Activated naive CD8-positive, alpha-beta T cell treated with anti-CD3 and anti-CD28 coated beads for 36 hours (primary cell): ENCODE results near the gene OTUD4. TPM values are rescaled to one million over a fixed set of nuclear protein-coding genes. Genes with fewer than 3 reads are reported as not detected.
"Not testable (repeated sequence)": the region's sequence is repeated elsewhere in the genome, so short reads cannot be mapped to it uniquely, and the experiment has no call there.

ENCODE experiments used
- DNase-seq: peaks from one replicate; pipeline ENCODE4 v3.0.0; 2021
- H3K27ac Mint-ChIP-seq: one replicate; pipeline ENCODE4 v1.8.0; 2022; ENCODE audit warnings: mild to moderate bottlenecking, moderate library complexity, mixed read lengths
- H3K27me3 Mint-ChIP-seq: one replicate; pipeline ENCODE4 v1.8.0; 2022; ENCODE audit warnings: mild to moderate bottlenecking, mixed read lengths
- H3K36me3 Mint-ChIP-seq: one replicate; pipeline ENCODE4 v1.8.0; 2021; ENCODE audit warnings: mild to moderate bottlenecking, mixed read lengths
- H3K4me1 Mint-ChIP-seq: one replicate; pipeline ENCODE4 v1.8.0; 2021; ENCODE audit warnings: mixed read lengths
- H3K4me3 Mint-ChIP-seq: one replicate; pipeline ENCODE4 v1.8.0; 2022; ENCODE audit warnings: mild to moderate bottlenecking, moderate library complexity, mixed read lengths
- H3K9me3 Mint-ChIP-seq: one replicate; pipeline ENCODE4 v1.8.0; 2022; ENCODE audit warnings: mixed read lengths
- total RNA-seq, 2 experiments: library from RNA; stranded (reverse); gene quantifications; one replicate each; pipeline ENCODE4 v1.2.3, GENCODE V29; 2021

The OTUD4 gene, protein sequence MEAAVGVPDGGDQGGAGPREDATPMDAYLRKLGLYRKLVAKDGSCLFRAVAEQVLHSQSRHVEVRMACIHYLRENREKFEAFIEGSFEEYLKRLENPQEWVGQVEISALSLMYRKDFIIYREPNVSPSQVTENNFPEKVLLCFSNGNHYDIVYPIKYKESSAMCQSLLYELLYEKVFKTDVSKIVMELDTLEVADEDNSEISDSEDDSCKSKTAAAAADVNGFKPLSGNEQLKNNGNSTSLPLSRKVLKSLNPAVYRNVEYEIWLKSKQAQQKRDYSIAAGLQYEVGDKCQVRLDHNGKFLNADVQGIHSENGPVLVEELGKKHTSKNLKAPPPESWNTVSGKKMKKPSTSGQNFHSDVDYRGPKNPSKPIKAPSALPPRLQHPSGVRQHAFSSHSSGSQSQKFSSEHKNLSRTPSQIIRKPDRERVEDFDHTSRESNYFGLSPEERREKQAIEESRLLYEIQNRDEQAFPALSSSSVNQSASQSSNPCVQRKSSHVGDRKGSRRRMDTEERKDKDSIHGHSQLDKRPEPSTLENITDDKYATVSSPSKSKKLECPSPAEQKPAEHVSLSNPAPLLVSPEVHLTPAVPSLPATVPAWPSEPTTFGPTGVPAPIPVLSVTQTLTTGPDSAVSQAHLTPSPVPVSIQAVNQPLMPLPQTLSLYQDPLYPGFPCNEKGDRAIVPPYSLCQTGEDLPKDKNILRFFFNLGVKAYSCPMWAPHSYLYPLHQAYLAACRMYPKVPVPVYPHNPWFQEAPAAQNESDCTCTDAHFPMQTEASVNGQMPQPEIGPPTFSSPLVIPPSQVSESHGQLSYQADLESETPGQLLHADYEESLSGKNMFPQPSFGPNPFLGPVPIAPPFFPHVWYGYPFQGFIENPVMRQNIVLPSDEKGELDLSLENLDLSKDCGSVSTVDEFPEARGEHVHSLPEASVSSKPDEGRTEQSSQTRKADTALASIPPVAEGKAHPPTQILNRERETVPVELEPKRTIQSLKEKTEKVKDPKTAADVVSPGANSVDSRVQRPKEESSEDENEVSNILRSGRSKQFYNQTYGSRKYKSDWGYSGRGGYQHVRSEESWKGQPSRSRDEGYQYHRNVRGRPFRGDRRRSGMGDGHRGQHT
- total RNA-seq: 10 to 100 TPM; 54.5 to 59.0 TPM

DNA sequence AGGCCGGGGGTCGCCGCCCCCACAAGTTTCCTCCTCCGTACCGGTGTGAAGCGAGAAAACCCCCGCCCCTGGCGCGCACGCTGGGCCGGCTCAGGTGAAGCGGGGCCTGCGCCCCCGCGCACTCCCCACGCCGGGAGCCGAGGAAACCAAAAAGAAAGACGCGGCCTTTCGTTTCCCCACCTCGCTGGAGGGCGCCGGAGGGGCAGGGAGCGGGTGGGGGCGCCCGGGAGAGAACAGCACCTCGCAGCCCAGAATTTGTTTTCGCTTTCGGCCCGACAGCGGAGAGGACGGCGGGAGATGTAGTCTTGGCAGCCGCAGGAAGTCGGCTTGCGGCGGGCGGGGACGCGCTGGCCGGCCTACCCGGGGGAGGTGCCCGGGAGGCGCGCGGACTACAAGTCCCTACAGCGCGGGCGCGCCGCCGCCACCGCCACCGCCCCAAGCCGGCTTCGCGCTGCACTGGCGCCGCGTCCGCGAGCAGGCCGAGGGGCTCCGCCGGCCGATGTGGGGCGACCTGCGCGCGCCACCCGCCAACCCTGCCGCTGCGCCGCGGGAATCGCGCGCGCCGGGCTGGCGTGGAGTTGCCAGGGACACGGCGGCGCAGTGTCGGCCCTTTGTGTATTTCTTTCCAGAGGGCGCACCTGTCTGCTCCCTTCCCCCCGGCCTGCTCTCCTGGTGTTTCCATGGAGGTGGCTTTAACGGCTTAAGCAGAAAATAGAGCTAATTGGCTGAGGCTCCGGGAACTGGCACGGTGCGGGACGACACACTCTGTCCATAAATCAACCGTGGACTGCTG lies at the start of gene OTUD4:
OTUD4 (minus strand) TSS at position 292 of the 793 bp plus-strand sequence. CDS start 616 bp downstream, outside the sequence.
- peak; percentile 97 for DNase-seq
- H3K27ac Mint-ChIP-seq: peak within 1 kb of the TSS; percentile 94
- peaks cover 19% of the 10 kb centered on the region for H3K4me1 Mint-ChIP-seq
- H3K36me3 Mint-ChIP-seq: peaks cover 17% of the 10 kb centered on the region
- no peaks in the 10 kb centered on the region for H3K27me3 Mint-ChIP-seq
- H3K9me3 Mint-ChIP-seq: no peaks in the 10 kb centered on the region
- peak within 1 kb of the TSS; percentile 96 for H3K4me3 Mint-ChIP-seq

DNA sequence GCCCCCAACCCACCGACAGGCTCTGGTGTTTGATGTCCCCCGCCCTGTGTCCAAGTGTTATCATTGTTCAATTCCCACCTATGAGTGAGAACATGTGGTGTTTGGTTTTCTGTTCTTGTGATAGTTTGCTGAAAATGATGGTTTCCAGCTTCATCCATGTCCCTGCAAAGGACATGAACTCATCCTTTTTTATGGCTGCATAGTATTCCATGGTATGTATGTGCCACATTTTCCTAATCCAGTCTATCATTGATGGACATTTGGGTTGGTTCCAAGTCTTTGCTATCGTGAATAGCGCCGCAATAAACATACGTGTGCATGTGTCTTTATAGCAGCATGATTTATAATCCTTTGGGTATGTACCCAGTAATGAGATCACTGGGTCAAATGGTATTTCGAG lies 42.8 kb upstream of the OTUD4 start:
- not testable (repeated sequence) for H3K9me3 Mint-ChIP-seq, H3K36me3 Mint-ChIP-seq, H3K27ac Mint-ChIP-seq, H3K4me1 Mint-ChIP-seq, DNase-seq, H3K27me3 Mint-ChIP-seq, H3K4me3 Mint-ChIP-seq

DNA sequence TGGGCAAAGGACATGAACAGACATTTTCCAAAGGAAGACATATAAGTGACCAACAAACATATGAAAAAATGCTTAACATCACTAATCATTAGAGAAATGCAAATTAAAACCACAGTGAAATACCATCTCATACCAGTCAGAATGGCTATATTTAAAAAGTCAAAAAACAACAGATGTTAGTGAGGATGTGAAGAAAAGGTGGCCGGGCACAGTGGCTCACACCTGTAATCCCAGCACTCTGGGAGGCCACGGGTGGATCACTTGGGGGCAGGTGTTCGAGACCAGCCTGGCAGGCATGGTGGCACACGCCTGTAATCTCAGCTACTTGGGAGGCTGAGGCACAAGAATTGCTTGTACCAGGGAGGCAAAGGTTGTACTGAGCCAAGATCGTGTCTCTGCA lies 41.1 kb upstream of the OTUD4 start:
- DNase-seq, H3K9me3 Mint-ChIP-seq, H3K36me3 Mint-ChIP-seq: not testable (repeated sequence)

DNA sequence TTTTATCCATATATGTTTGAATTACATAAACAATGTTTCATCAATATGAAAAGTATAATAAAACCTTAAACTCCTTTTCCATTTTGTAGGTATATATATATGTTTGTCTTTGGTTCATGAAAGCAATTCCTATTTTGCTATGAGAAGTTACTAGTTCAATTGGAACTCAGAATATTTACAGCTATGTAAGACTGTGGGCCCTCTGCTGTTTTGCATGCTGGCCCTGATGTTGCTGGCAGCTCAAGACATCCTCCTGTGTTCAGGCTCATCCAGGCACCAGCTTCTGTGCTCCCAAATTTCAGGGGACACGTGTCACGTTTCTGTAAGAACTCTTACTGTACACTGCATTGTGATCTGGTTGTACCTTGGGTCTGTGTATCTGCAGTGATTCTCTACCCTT lies 38.7 kb upstream of the OTUD4 start:
- Mint-ChIP-seq H3K4me1 (no peaks in the 10 kb centered on the region), H3K4me3 (no peak overlapping the region), H3K9me3 (peaks cover 2% of the 10 kb centered on the region), H3K27ac (no peak overlapping the region), H3K36me3 (no peaks in the 10 kb centered on the region), H3K27me3 (peaks cover 6% of the 10 kb centered on the region)
- DNase-seq: no peak

More for the DNA sequence above, 41.1 kb upstream of the OTUD4 start:
- H3K4me3 Mint-ChIP-seq, H3K27me3 Mint-ChIP-seq, H3K4me1 Mint-ChIP-seq, H3K27ac Mint-ChIP-seq: not testable (repeated sequence)

DNA sequence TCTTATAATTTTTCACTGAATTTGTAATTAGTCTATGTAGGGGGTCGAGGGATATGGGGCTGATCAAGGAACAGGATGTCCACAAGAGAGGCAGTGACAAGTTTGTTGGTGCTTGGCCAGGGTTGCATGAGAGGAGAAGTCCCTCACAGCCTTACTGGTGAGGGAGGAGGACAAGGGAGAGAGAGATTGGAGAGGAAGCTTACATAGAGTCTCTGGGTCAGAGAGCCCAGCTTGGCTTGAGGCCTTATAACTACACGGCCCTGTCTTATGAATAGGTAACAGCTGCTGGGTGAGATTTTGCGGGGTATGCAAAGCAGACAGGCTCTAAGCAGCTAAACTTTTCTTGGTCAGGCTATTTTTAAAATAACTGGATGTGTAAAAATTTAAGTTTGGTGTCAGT lies 37.9 kb upstream of the OTUD4 start:
- Mint-ChIP-seq H3K27ac (no peak overlapping the region), H3K27me3 (peaks cover 3% of the 10 kb centered on the region), H3K36me3 (no peaks in the 10 kb centered on the region), H3K4me3 (no peak overlapping the region), H3K9me3 (no peaks in the 10 kb centered on the region), H3K4me1 (no peaks in the 10 kb centered on the region)
- no peak for DNase-seq

DNA sequence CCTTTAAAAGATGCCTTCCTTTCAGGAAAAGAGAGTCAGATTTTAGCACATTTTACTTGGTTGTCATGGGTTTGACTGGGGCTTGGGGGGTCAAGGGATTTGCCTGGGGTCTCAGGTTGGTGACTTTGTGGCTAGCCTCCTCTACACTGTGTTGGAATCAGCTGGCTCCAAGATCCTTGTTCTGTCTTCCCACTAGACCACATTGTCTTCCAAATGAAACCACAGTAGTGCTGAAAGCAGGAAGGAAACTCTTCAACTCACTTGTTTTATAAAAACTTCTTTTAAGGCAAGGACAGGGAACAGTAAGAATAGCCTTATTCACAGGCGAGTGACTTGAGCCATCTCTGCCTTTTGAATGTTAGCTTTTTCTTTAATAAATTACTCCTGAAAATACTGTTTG lies 37.0 kb upstream of the OTUD4 start:
- H3K4me3 Mint-ChIP-seq: no peak overlapping the region
- peaks cover 3% of the 10 kb centered on the region for H3K27me3 Mint-ChIP-seq
- H3K9me3 Mint-ChIP-seq: no peaks in the 10 kb centered on the region
- H3K27ac Mint-ChIP-seq: no peak overlapping the region
- DNase-seq: no peak
- no peaks in the 10 kb centered on the region for H3K36me3 Mint-ChIP-seq
- no peaks in the 10 kb centered on the region for H3K4me1 Mint-ChIP-seq

DNA sequence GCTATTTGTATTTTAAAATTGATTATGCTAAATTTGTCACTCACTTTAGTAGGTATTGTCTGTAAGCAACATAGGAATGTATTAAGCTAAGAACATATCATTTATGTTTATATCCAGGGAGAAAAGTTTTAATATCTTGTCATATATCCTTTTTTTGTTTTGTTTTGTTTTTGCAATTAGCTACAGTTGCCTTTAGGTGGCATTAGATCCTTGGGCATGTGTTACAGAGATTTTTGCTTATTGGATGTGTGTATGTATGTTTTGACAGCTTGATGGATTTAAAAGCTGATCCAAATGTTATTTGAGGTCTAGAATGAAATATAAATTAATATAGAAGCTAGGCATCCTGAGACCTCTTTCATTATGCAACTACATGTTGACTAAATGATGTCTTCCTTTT lies 36.1 kb upstream of the OTUD4 start:
- Mint-ChIP-seq H3K36me3 (no peaks in the 10 kb centered on the region), H3K9me3 (no peaks in the 10 kb centered on the region), H3K27ac (no peak overlapping the region), H3K4me1 (no peaks in the 10 kb centered on the region), H3K4me3 (no peak overlapping the region), H3K27me3 (peaks cover 3% of the 10 kb centered on the region)
- DNase-seq: no peak

DNA sequence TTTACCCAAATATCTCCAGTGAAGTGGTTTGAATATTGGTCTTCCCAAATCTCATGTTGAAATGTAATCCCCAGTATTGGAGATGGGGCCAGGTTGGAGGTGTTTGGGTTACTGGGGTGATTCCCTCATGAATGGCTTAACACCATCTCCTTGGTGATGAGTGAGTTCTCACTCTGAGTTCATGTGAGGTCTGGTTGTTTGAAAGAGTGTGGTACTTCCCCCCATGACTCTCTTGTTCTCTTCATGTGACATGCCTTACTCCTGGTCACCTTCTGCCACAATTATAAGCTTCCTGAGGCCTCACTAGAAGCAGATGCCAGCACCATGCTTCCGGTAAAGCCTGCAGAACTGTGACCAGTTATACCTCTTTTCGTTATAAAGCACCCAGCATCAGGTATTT lies 32.9 kb upstream of the OTUD4 start:
- Mint-ChIP-seq H3K4me3 (no peak overlapping the region), H3K36me3 (no peaks in the 10 kb centered on the region)
- no peak for DNase-seq

DNA sequence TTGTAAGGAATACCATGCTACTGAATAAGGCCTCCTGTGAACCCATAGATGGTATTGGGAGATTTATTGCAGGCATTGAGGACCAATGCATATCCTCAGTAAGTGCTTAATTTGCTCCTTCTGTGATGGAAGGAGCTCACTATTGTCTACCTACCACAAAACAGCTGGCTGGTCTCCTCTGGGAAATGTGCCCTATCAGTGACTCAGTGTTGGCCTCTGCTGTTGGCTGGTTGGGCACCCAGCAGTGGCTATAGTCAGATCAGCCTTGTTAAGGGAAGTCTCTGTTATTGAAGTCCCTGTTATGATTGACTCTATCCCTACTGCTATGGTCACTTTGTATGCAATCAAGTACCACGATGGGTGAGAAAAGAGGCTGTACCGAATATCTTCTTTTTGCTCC lies 27.5 kb upstream of the OTUD4 start:
- no peaks in the 10 kb centered on the region for H3K36me3 Mint-ChIP-seq
- DNase-seq: no peak
- no peak overlapping the region for H3K4me3 Mint-ChIP-seq
- no peaks in the 10 kb centered on the region for H3K4me1 Mint-ChIP-seq
- no peak overlapping the region for H3K27ac Mint-ChIP-seq
- H3K27me3 Mint-ChIP-seq: no peaks in the 10 kb centered on the region
- peaks cover 1% of the 10 kb centered on the region for H3K9me3 Mint-ChIP-seq

More for the DNA sequence above, 32.9 kb upstream of the OTUD4 start:
- H3K9me3 Mint-ChIP-seq: no peaks in the 10 kb centered on the region
- no peaks in the 10 kb centered on the region for H3K27me3 Mint-ChIP-seq
- no peaks in the 10 kb centered on the region for H3K4me1 Mint-ChIP-seq
- H3K27ac Mint-ChIP-seq: no peak overlapping the region

DNA sequence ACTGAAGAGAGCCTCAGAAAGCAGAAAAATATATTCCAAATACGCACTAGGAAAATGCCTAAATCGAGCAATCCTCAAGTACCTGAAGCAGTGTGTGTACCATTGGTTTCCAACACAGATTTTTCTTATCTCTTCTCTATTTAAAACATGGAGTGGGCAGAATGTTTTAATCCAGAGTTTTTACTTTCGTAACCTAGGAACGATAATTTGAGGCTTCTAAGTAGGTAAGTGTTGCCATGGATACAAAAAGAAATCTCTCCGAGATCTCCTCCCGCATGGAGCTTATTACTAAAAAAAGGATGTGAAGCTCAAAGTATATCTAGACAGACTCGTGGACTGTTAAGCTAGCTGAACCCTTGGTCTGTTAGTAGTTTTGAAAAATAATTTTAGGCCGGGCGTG lies 23.0 kb upstream of the OTUD4 start:
- H3K36me3 Mint-ChIP-seq: no peaks in the 10 kb centered on the region
- DNase-seq: no peak
- peaks cover 1% of the 10 kb centered on the region for H3K9me3 Mint-ChIP-seq
- H3K4me1 Mint-ChIP-seq: no peaks in the 10 kb centered on the region
- no peak overlapping the region for H3K27ac Mint-ChIP-seq
- peaks cover 10% of the 10 kb centered on the region for H3K27me3 Mint-ChIP-seq
- no peak overlapping the region for H3K4me3 Mint-ChIP-seq

DNA sequence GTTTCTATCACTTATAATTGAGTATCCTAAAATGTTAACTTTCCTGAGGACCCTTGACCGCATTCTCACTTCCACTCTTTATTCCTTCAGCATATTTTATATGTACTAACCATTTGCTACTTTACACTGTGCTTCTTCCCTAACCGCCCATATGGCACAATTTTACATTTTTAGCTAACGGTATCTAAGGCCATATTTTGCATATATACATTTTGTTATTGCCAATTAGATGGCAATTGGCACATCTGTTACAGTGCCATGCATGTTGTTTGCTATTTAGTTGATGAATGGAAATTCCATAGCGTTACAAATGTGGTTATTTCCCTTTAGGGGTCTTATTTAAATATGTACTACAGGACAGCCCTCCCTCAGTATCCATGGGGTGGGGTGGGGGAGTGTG lies 20.0 kb upstream of the OTUD4 start:
- H3K27ac Mint-ChIP-seq: no peak overlapping the region
- H3K27me3 Mint-ChIP-seq: peaks cover 22% of the 10 kb centered on the region
- no peaks in the 10 kb centered on the region for H3K4me1 Mint-ChIP-seq
- H3K9me3 Mint-ChIP-seq: no peaks in the 10 kb centered on the region
- no peak for DNase-seq
- H3K4me3 Mint-ChIP-seq: no peak overlapping the region
- no peaks in the 10 kb centered on the region for H3K36me3 Mint-ChIP-seq

DNA sequence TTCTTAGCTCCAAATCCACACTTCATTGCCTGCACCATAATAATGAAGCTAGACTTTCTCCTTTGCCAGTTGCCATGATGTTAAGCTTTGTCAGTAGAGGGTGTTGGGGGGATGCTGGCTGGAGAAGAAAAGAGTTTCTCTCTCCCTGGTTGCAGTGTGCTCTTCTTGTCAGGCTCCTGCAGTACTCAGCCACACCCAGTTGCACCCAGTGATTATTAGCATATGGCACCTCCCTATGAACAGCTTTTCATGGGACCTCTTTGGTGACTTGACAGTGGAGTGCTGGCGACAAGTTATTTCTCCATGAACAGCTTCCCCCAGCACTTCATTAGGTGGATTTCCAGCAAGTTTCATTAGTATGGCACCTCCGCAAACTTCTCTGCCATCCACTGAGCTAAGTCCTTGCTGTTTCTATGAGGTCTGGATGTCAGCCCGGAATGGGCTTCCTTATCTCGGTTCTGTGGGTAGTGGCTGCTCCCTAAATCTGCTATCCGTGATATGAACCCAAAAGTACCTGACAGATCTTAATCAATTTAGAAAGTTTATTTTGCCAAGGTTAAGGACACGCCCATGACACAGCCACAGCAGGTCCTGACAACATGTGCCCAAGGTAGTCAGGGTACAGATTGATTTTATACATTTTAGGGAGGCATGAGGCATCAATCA lies 18.8 kb upstream of the OTUD4 start:
- DNase-seq: no peak
- H3K4me3 Mint-ChIP-seq: no peak overlapping the region
- H3K9me3 Mint-ChIP-seq: no peaks in the 10 kb centered on the region
- H3K27me3 Mint-ChIP-seq: peaks cover 22% of the 10 kb centered on the region
- no peak overlapping the region for H3K27ac Mint-ChIP-seq
- no peaks in the 10 kb centered on the region for H3K36me3 Mint-ChIP-seq
- no peaks in the 10 kb centered on the region for H3K4me1 Mint-ChIP-seq

DNA sequence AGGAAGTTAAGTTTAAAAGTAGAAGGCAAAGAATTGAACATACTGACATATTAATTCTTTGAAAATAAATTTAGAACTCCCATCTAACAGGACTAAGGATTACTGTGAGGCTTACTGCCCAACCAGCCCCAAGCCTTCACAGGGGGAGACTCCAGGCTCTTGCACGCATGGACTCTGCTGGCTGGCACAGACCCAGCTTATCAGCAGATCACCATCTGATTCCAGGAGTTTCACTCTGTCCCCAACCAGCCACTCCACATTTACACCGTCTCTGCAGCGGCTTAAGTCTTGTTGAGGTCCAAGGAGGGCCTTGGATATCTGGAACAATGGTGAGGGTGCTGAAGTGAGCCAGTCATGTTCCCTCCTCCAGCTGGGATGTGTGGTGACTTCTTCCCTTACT lies 16.4 kb upstream of the OTUD4 start:
- Mint-ChIP-seq H3K9me3 (no peaks in the 10 kb centered on the region), H3K27ac (no peak overlapping the region), H3K27me3 (peaks cover 22% of the 10 kb centered on the region), H3K4me1 (no peaks in the 10 kb centered on the region), H3K4me3 (no peak overlapping the region), H3K36me3 (no peaks in the 10 kb centered on the region)
- DNase-seq: no peak
